Measurements from ENCODE around the gene CASTOR2. TPM values are rescaled to one million over a fixed set of nuclear protein-coding genes. Genes with fewer than 3 reads are reported as not detected.

Gene CASTOR2
- total RNA-seq, 4 donors from 2014 or later, result 1.2 to 35.6 (median 11.3) TPM

DNA sequence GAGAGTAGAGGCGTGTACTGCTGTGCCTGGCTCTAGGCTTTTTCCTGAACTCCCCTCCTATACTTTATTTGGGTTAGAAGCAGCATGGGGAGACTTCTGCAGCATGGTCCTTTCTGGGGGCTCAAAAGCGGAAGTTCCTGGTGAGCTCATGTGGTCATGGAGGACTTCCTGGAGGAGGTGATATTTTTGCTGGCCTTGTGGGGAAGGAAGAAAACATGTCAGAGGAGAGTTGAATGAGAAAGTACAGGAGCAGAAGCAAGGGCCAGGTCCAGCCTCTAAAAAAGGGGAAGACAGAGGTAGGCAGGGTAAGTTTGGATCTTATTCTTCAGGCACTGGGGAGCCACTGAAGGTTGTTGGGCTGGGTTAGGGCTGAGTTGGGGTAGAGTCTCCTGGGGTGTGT, 45.5 kb downstream of the CASTOR2 start:
- intact Hi-C loops (cut with DNase I; ENCODE audit: low total_unique reads), result no loop called here
- DNase-seq, result no peak
- TF ChIP-seq POLR2A (IDR thresholded peaks at IDR 0.05), result no peak
- TF ChIP-seq, protein P1, sequence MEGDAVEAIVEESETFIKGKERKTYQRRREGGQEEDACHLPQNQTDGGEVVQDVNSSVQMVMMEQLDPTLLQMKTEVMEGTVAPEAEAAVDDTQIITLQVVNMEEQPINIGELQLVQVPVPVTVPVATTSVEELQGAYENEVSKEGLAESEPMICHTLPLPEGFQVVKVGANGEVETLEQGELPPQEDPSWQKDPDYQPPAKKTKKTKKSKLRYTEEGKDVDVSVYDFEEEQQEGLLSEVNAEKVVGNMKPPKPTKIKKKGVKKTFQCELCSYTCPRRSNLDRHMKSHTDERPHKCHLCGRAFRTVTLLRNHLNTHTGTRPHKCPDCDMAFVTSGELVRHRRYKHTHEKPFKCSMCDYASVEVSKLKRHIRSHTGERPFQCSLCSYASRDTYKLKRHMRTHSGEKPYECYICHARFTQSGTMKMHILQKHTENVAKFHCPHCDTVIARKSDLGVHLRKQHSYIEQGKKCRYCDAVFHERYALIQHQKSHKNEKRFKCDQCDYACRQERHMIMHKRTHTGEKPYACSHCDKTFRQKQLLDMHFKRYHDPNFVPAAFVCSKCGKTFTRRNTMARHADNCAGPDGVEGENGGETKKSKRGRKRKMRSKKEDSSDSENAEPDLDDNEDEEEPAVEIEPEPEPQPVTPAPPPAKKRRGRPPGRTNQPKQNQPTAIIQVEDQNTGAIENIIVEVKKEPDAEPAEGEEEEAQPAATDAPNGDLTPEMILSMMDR (IDR thresholded peaks at IDR 0.05), result no peak

DNA sequence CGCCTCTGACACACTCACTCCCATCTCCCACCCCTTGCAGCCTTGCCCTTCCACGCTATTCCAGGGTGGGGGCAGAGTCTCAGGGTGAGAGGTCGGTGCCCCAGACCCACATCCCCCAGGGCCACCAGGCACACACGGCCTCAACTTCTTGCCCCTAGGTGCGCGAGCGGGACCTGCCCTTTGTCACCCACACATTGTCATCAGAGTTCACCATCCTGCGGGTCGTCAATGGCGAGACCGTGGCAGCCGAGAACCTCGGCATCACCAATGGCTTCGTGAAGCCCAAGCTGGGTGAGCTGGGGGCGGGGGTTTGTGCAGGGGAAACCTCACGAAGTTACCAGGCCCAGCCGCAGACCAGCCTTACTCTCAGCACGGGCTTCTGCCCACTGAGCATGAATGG, 53.3 kb downstream of the CASTOR2 start:
- H3K9me3 ChIP-seq, result no peaks in the 10 kb centered on the region
- TF ChIP-seq, protein P1 (IDR thresholded peaks at IDR 0.05), result no peak
- TF ChIP-seq POLR2A (IDR thresholded peaks at IDR 0.05), result no peak
- no peaks in the 10 kb centered on the region for H3K36me3 ChIP-seq
- no peak overlapping the region for H3K4me3 ChIP-seq
- DNase-seq, result no peak
- H3K27ac ChIP-seq, result no peak overlapping the region
- no peaks in the 10 kb centered on the region for H3K4me1 ChIP-seq
- intact Hi-C loops (cut with DNase I; ENCODE audit: low total_unique reads), result no loop called here
- H3K27me3 ChIP-seq, result no peaks in the 10 kb centered on the region

More for the DNA sequence above, 45.5 kb downstream of the CASTOR2 start:
- H3K36me3 ChIP-seq, result no peaks in the 10 kb centered on the region
- no peaks in the 10 kb centered on the region for H3K9me3 ChIP-seq
- no peaks in the 10 kb centered on the region for H3K4me1 ChIP-seq
- H3K27ac ChIP-seq, result no peak overlapping the region
- H3K4me3 ChIP-seq, result no peak overlapping the region
- H3K27me3 ChIP-seq, result no peaks in the 10 kb centered on the region

DNA sequence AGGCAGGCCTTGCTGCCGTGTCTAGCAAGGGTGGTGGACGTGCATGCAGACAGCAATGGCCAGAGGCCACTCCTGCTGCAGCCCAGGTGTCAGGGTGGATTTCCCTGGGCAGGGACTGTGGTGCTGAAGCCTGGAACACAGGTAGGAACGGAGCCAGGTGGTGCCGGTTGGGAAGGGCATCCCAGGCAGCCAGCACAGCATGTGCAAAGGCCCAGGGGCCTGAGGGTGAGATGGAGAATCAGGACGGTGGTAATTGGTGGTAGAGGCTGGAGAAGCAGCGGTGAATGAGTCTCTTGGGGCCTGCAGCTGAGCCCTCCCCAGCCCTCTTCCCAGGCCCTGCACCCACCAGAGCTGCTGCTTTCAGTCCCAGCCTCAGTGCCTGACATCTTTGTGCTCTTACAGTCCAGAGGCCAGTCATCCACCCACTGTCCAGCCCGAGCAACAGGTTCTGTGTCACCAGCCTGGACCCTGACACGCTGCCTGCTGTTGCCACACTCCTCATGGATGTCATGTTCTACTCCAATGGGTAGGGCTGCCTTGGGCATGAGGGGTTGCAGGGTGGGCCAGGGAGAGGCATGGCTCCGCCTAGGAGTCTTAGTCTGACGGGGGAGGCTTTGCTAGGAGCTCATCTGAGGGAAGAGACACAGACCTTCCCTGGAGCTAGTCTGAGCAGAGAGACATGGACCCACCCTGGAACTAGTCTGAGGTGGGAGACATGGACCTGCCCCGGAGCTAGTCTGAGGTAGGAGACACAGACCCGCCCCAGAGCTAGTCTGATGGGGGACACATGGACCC, 54.3 kb downstream of the CASTOR2 start:
- intact Hi-C loops (cut with DNase I; ENCODE audit: low total_unique reads), result no loop called here
- H3K27ac ChIP-seq, result no peak overlapping the region
- no peaks in the 10 kb centered on the region for H3K9me3 ChIP-seq
- DNase-seq, result no peak
- H3K27me3 ChIP-seq, result no peaks in the 10 kb centered on the region
- no peak overlapping the region for H3K4me3 ChIP-seq
- H3K4me1 ChIP-seq, result no peaks in the 10 kb centered on the region
- TF ChIP-seq, protein P1 (IDR thresholded peaks at IDR 0.05), result no peak
- TF ChIP-seq POLR2A (IDR thresholded peaks at IDR 0.05), result no peak
- H3K36me3 ChIP-seq, result no peaks in the 10 kb centered on the region

DNA sequence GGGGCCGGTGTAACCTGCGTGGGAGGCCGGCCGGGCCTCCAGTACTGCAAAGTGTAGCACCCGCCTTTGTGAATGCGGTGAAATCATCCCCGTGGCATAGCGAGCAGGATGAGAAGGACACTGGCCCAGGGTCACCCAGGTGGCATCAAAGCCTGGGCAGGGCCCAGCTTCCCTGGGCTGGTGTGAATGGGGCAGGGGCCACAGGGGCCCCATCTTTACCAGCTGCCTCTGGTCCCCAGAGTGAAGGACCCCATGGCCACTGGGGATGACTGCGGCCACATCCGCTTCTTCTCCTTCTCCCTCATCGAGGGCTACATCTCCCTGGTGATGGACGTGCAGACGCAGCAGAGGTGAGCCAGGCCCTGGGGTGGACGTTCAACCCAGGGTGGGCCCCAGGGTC, 55.3 kb downstream of the CASTOR2 start:
- intact Hi-C loops (cut with DNase I; ENCODE audit: low total_unique reads), result no loop called here
- Histone ChIP-seq H3K27ac (no peak overlapping the region), H3K4me1 (no peaks in the 10 kb centered on the region), H3K36me3 (no peaks in the 10 kb centered on the region), H3K27me3 (no peaks in the 10 kb centered on the region), H3K9me3 (no peaks in the 10 kb centered on the region), H3K4me3 (no peak overlapping the region)
- no peak for DNase-seq
- TF ChIP-seq POLR2A (IDR thresholded peaks at IDR 0.05), result no peak
- TF ChIP-seq, protein P1 (IDR thresholded peaks at IDR 0.05), result no peak

DNA sequence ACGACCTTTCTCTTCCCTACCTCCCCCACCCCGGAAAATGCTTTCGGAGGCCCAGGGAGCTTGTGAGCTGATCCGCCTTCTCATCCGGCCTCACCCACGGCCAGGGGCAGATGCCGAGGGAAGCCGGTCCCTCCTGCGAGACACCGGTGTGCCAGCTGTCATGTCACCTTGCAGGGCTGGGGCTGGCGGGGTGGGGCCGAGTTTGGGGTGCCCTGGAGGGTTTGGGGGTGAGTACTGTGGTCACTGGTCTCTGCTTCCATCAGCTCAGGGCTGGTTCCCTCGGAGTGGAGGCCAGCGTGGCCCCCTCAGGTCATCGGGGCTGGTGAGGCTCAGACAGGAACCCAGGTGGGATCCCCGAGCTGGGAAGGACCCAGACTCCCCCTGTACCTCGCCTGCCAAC, 60.4 kb downstream of the CASTOR2 start:
- no peaks in the 10 kb centered on the region for H3K4me1 ChIP-seq
- intact Hi-C loops (cut with DNase I; ENCODE audit: low total_unique reads), result no loop called here
- no peaks in the 10 kb centered on the region for H3K9me3 ChIP-seq
- H3K27ac ChIP-seq, result no peak overlapping the region
- no peaks in the 10 kb centered on the region for H3K27me3 ChIP-seq
- no peak overlapping the region for H3K4me3 ChIP-seq
- DNase-seq, result no peak
- TF ChIP-seq POLR2A (IDR thresholded peaks at IDR 0.05), result no peak
- TF ChIP-seq, protein P1 (IDR thresholded peaks at IDR 0.05), result no peak
- H3K36me3 ChIP-seq, result no peaks in the 10 kb centered on the region

Measured in uterus (tissue), 4 donors.